Measurements from ENCODE around the gene SWI5.

GRCh38 chr9:128258326-128258725 is 17.8 kb upstream of the SWI5 start:
- no peak for TF ChIP-seq EZH2 (IDR thresholded peaks at IDR 0.05; ENCODE audit: borderline replicate concordance)
- no peak for TF ChIP-seq CTCF (IDR thresholded peaks at IDR 0.05; ENCODE audit: poor library complexity)
- no peak for TF ChIP-seq EZH2phosphoT487 (IDR thresholded peaks at IDR 0.05; ENCODE audit: low read depth, severe bottlenecking, unreplicated experiment)

Measured in hepatocyte (in vitro differentiated cells).